Coronary artery (tissue), 2 donors: Measurements from ENCODE around the gene RGS17.

Source experiments
- DNase-seq: peaks from one replicate; pipeline ENCODE4 v3.0.0-alpha.2; 2017; ENCODE audit warnings: low spot score
- H3K27ac ChIP-seq, 2 donors: fragments of 200-600 bp; sonication (generic); one replicate each; pipeline ENCODE4 v1.5.1; 2016 to 2019
- H3K4me3 ChIP-seq: fragments of 200-600 bp; sonication (generic); 2 replicates; pipeline ENCODE4 v1.5.1; 2016; ENCODE audit warnings: mild to moderate bottlenecking, moderate library complexity
- TF ChIP-seq, protein P1 (sequence below): fragments of 200-600 bp; sonication (generic); IDR thresholded peaks from one replicate; pipeline ENCODE4 v1.5.1; 2019; ENCODE audit warnings: antibody characterized with exemption

The RGS17 gene

DNA sequence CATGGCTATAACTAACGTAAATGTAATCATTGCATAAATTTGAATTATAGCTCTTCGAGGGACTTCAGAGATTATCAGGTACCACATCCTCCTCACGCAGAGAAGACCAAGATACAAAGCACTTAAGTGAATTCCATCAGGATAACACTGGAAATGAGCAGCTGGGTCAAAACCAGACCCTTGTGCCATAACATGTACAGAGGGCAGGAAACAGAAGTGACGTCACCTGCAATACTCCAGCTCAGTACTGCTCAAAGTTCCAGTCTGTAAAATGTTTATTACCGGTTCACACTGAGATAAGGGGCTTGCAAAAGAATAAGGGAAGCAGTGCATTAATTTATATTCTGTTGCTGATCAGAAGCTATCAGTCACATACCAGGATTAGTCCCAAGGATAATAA, 45.8 kb downstream of the RGS17 start:
- DNase-seq, result no peak
- H3K27ac ChIP-seq, result no peak overlapping the region
- no peak overlapping the region for H3K4me3 ChIP-seq
- TF ChIP-seq, protein P1, sequence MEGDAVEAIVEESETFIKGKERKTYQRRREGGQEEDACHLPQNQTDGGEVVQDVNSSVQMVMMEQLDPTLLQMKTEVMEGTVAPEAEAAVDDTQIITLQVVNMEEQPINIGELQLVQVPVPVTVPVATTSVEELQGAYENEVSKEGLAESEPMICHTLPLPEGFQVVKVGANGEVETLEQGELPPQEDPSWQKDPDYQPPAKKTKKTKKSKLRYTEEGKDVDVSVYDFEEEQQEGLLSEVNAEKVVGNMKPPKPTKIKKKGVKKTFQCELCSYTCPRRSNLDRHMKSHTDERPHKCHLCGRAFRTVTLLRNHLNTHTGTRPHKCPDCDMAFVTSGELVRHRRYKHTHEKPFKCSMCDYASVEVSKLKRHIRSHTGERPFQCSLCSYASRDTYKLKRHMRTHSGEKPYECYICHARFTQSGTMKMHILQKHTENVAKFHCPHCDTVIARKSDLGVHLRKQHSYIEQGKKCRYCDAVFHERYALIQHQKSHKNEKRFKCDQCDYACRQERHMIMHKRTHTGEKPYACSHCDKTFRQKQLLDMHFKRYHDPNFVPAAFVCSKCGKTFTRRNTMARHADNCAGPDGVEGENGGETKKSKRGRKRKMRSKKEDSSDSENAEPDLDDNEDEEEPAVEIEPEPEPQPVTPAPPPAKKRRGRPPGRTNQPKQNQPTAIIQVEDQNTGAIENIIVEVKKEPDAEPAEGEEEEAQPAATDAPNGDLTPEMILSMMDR, result no peak

DNA sequence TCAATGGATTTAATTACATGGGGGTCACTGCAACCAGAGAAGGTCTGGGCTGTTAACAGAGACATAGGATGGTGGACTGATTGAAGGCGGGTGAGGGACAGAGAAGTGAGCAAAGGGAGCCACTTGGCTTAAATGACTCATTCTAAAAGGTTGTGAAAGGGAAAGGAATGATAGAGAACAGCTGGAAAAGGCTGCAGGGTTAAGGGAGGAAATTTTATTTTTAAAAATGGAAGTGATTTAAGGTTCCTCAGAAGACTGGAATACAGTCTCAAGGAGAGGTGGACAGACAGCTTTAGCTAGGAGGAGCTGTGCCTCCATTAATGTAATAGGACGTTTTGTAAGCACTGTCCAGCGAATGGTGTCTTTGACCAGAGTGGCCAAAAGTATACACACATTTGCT, 46.7 kb downstream of the RGS17 start:
- DNase-seq, result no peak
- H3K4me3 ChIP-seq, result no peak overlapping the region
- TF ChIP-seq, protein P1, result no peak
- H3K27ac ChIP-seq, result peak overlapping the region in 1 of 2 donors; percentile 7

DNA sequence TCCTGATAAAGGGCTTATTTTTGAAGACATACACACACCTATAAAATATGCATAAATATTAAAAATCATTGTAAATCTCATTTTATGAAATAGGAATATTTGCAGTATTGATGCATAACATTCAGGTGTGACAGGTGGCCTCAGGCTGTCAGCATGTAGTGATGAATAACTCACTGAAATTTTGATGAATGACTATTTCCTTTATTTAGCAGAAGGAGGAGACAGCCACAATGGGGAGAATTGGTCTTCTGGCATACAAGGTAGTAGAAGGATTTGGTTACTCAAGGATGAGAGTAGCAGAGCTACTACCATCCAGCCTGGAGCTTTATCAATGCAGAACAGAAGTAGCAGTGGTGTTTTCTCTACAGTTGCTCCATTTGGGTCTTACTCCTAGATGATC, 47.2 kb downstream of the RGS17 start:
- TF ChIP-seq, protein P1, result no peak
- DNase-seq, result no peak
- peak overlapping the region in 1 of 2 donors; percentile 7 for H3K27ac ChIP-seq
- no peak overlapping the region for H3K4me3 ChIP-seq

DNA sequence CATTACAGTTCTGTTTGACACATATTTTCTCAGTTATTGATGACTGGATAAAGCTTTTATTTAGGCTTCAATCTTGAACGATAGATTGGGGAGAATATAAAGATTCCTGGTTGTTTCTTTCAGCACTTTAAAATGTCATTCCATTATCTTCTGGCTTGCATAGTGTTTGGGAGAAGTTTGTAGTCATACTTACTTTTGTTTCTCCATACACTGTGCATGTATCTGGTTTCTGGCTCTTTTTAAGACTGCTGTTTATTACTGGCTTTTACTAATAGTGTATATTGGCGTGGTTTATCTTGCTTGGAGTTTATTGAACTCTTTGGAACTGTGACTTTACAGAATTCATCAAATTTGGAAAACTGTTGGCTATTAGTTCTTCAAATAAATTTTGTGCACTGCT, 49.2 kb downstream of the RGS17 start:
- H3K4me3 ChIP-seq, result no peak overlapping the region
- TF ChIP-seq, protein P1, result no peak

DNA sequence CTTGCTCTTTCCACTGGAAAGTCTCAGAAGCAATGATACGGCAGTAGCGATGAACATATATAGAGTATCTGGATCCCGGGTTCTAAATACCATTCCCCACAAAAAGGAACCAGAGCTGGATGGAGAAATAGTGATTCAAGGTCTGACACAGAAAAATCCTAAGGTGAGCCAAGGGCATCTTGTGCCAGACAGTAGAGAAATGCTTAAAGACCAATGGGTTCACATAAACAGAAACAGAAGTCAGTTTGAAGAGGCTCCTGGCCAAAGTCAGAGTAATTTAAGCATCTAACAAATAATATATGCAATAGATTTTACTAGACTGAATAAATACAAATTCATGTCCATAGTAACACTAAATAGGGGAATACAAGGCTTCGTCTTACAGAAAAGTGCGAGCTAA, 54.7 kb downstream of the RGS17 start:
- TF ChIP-seq, protein P1, result no peak
- no peak overlapping the region for H3K4me3 ChIP-seq
- no peak overlapping the region for H3K27ac ChIP-seq
- no peak for DNase-seq

More for the DNA sequence above, 49.2 kb downstream of the RGS17 start:
- no peak for DNase-seq
- no peak overlapping the region for H3K27ac ChIP-seq

DNA sequence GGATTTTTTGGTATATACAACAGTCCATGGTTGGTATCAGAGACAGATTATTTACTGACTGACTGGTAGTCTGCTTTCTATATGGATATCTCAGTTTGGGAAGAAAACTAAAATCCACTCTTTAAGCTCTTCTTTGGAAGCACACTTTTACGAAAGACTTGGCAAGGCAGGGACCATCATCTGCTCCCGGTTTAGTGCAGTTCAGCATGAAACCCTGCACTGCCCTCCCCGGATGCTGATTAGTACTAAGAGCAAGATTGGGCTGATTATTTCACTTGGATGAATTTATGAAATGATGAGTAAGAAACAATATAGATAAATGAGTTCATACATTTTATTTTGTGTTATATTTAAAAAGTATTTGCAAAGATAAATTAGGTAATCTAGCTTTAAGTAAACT, 56.3 kb downstream of the RGS17 start:
- no peak overlapping the region for H3K4me3 ChIP-seq
- H3K27ac ChIP-seq, result no peak overlapping the region
- TF ChIP-seq, protein P1, result no peak
- DNase-seq, result no peak

DNA sequence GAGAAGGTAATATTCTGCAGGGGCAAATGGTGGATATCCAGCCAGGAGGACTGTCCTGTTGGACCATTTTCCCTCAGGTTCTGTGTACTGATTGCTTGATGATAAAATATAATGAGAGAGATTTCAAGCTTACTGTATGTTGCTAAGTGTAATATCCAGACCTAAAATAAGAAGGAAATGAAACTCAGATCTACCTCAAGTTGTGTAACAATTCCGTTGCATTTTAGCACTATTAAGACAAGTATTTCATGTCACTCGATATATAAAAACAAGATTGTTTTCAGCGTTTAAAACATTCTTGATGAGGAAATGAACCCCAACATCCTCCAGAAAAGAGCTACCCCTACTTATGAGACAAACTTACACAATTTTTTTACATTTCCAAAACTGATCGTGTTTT, 57.2 kb downstream of the RGS17 start:
- DNase-seq, result no peak
- no peak overlapping the region for H3K27ac ChIP-seq
- TF ChIP-seq, protein P1, result no peak
- no peak overlapping the region for H3K4me3 ChIP-seq
